Testis (tissue), 3 donors: Measurements from ENCODE around the gene MXRA5. TPM values are rescaled to one million over a fixed set of nuclear protein-coding genes. Genes with fewer than 3 reads are reported as not detected.
"Not testable (repeated sequence)": the region's sequence is repeated elsewhere in the genome, so short reads cannot be mapped to it uniquely, and the experiment has no call there.

ENCODE experiments used
- DNase-seq: peaks from one replicate; pipeline ENCODE4 v3.0.0-alpha.2; 2019
- H3K27ac ChIP-seq, 2 donors: fragments of 200-600 bp; sonication (generic); one replicate each; pipeline ENCODE4 v1.5.1; 2019
- H3K27me3 ChIP-seq: fragments of 200-600 bp; sonication (generic); one replicate; pipeline ENCODE4 v1.5.1; 2019
- H3K36me3 ChIP-seq: fragments of 200-600 bp; sonication (generic); one replicate; pipeline ENCODE4 v1.5.1; 2017; ENCODE audit warnings: low read depth; ENCODE audit errors: missing control alignments
- H3K4me1 ChIP-seq: fragments of 200-600 bp; sonication (generic); one replicate; pipeline ENCODE4 v1.5.1; 2019
- H3K4me3 ChIP-seq, 2 donors: fragments of 200-600 bp; sonication (generic); one replicate each; pipeline ENCODE4 v1.5.1; 2017 to 2019
- H3K9me3 ChIP-seq: fragments of 200-600 bp; sonication (generic); one replicate; pipeline ENCODE4 v1.5.1; 2017
- POLR2A ChIP-seq: fragments of 450-650 bp; IDR thresholded peaks from one replicate; pipeline ENCODE4 v1.6.1; 2017; ENCODE audit warnings: antibody characterized with exemption, mild to moderate bottlenecking, moderate library complexity
- WGBS, 2 donors: methylation state at CpG; one replicate each; pipeline ENCODE4 v1.1.5; 2018; 5-methylcytosine and 5-hydroxymethylcytosine counted together
- intact Hi-C: fragments of 100-400 bp; cut with DNase I; formaldehyde crosslinking; loops from one replicate; pipeline ENCODE4 v1.15.1; 2023; ENCODE audit warnings: low total_unique reads
- polyA plus RNA-seq: library from polyadenylated mRNA; stranded (reverse); fragments of 350-450 nt; fragmentation: Illumina TruSeq; extraction: RNeasy Lipid Tissue Mini Kit (QIAGEN cat#74804); gene quantifications from one replicate; pipeline ENCODE4 v1.2.3, GENCODE V29; 2014; ENCODE audit warnings: low read depth, low replicate concordance; ENCODE audit not compliant: insufficient read depth
- total RNA-seq, 2 donors: library from RNA; depleted of rRNA; stranded (reverse); fragments of >200 nt; gene quantifications; one replicate each; pipeline ENCODE4 v1.2.3, GENCODE V29; 2016
- TF ChIP-seq, protein P1 (sequence below), 3 experiments: fragments of 450-650 bp in 2 of 3; fragments of 200-600 bp in 1 of 3; sonication (generic) in 1 of 3; IDR thresholded peaks; one replicate each; pipeline ENCODE4 v1.5.1; 2016 to 2019; ENCODE audit warnings: antibody characterized with exemption in 3 of 3, mild to moderate bottlenecking in 2 of 3, moderate library complexity in 1 of 3

Gene MXRA5
- total and polyA plus RNA-seq, 3 donors from 2014 or later = 0.31 to 8.6 (median 0.68) TPM

DNA sequence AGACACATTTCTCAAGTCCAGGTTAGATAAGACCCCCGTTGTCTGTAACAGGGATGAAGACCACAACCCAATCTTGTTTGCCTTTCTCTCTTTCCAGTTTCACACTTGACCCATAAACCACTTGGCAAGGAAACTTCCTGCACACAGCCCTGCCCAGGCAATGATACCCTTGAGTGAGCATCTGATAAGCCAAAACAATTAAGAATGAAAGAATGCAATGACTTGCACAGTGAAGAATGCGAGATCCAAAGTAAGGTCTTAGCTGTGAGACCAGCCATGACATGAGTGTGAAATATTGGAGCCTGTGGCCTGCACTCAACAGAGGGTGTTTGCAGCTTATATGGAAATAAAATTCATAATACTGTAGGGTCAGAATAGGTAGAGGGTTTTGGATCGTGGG, 37.9 kb upstream of the MXRA5 start:
- no peaks in the 10 kb centered on the region for H3K27me3 ChIP-seq
- H3K4me1 ChIP-seq = no peaks in the 10 kb centered on the region
- H3K36me3 ChIP-seq = no peaks in the 10 kb centered on the region
- no peak overlapping the region for H3K4me3 ChIP-seq
- no peak for TF ChIP-seq POLR2A
- TF ChIP-seq, protein P1, sequence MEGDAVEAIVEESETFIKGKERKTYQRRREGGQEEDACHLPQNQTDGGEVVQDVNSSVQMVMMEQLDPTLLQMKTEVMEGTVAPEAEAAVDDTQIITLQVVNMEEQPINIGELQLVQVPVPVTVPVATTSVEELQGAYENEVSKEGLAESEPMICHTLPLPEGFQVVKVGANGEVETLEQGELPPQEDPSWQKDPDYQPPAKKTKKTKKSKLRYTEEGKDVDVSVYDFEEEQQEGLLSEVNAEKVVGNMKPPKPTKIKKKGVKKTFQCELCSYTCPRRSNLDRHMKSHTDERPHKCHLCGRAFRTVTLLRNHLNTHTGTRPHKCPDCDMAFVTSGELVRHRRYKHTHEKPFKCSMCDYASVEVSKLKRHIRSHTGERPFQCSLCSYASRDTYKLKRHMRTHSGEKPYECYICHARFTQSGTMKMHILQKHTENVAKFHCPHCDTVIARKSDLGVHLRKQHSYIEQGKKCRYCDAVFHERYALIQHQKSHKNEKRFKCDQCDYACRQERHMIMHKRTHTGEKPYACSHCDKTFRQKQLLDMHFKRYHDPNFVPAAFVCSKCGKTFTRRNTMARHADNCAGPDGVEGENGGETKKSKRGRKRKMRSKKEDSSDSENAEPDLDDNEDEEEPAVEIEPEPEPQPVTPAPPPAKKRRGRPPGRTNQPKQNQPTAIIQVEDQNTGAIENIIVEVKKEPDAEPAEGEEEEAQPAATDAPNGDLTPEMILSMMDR (IDR thresholded peaks at IDR 0.05) = no peak
- WGBS, 2 donors = 63 to 77% methylated on average over 3 of the region's 3 CpGs
- H3K9me3 ChIP-seq = no peaks in the 10 kb centered on the region
- intact Hi-C loops = no loop called here
- no peak overlapping the region for H3K27ac ChIP-seq
- DNase-seq = no peak

DNA sequence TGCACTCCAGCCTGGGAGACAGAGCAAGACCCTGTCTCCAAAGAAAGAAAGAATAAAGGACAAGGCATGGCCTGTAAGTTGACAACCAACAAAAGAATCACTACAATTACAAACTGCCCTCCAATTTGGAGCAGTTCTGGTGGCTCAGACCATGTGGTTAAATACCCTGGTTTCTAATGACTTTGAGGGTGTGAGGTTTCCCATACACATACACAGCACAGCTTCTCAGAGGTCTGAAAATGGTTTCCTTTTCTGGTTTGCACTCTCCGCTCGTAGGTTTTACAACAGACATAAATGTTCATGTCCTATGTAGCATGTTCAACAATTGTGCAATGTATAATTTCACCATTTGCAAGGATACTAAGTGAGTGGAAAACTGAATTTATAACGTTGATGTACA, 34.2 kb upstream of the MXRA5 start:
- no peak for TF ChIP-seq POLR2A
- TF ChIP-seq, protein P1 (IDR thresholded peaks at IDR 0.05) = no peak
- 58 to 98% methylated on average over 3 of the region's 3 CpGs for WGBS, 2 donors
- intact Hi-C loops = no loop called here
- Histone ChIP-seq H3K27ac (no peak overlapping the region), H3K27me3 (no peaks in the 10 kb centered on the region), H3K4me3 (no peak overlapping the region), H3K36me3 (no peaks in the 10 kb centered on the region), H3K4me1 (no peaks in the 10 kb centered on the region), H3K9me3 (no peaks in the 10 kb centered on the region)
- no peak for DNase-seq

DNA sequence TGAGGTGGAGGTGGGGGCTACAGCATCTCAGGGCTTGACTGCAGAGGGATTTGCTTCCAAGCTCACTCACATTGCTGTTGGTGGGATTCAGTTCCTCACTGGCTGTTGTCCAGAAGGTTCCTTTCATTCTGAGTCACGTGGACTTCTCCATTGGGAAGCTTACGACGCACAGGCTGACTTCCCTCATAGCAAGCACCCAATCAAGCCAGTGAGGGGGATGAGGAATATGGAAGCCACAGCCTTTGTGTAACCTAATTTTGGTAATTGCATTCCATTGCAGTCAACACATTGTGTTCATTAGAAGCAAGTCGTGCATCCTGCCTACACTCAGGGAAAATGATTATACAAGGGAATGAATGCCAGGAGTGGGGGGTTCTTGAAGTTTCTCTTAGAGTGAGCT, 32.7 kb upstream of the MXRA5 start:
- no peak for DNase-seq
- Histone ChIP-seq H3K27me3 (no peaks in the 10 kb centered on the region), H3K4me1 (no peaks in the 10 kb centered on the region), H3K27ac (no peak overlapping the region), H3K36me3 (no peaks in the 10 kb centered on the region), H3K9me3 (no peaks in the 10 kb centered on the region), H3K4me3 (no peak overlapping the region)
- intact Hi-C loops = no loop called here
- WGBS, 2 donors = 60 to 63% methylated on average over 2 to 4 of the region's 4 CpGs
- no peak for TF ChIP-seq POLR2A
- TF ChIP-seq, protein P1 (IDR thresholded peaks at IDR 0.05) = no peak

DNA sequence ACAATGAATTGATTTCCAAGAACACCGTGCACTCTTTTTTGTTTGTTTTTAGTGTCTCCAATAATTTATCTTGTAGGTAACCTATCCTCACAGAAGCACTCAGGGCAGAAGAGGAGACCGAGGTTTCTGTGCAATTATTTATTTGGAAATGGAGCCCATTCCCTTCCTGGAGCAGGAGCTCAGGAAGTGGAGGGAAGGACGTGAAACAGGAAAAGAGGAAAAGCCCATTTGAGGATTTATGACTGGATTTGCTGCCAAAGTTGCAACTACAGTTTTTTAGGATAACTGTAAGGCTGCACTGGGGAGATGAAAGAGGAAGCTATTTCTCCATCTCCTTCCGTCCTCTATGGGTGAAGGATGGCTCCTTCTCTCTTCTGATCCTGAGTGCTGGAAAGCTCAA, 31.7 kb upstream of the MXRA5 start:
- no peak for DNase-seq
- Histone ChIP-seq H3K9me3 (no peaks in the 10 kb centered on the region), H3K36me3 (no peaks in the 10 kb centered on the region), H3K27me3 (no peaks in the 10 kb centered on the region), H3K27ac (no peak overlapping the region), H3K4me3 (no peak overlapping the region), H3K4me1 (no peaks in the 10 kb centered on the region)
- intact Hi-C loops = no loop called here
- no peak for TF ChIP-seq POLR2A
- TF ChIP-seq, protein P1 (IDR thresholded peaks at IDR 0.05) = no peak
- 13 to 21% methylated on average over 4 of the region's 4 CpGs for WGBS, 2 donors

DNA sequence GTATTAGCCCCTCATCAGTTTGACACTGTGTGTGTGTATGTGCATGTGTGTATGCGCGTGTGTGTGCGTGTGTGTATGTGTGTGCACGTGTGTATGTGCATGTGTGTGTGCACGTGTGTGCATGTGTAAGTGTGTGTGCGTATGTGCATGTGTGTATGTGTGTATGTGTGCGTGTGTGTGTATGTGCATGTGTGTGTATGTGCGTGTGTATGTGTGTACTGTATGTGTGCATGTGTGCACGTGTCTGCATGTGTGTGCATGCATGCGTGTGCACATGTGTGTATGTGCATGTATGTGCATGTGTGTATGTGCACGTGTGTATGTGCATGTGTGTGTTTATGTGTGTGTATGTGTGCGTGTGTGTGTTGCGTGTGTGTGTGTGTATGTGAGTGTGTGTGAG, 31.1 kb upstream of the MXRA5 start:
- WGBS, 2 donors = 68 to 77% methylated on average over 11 to 12 of the region's 13 CpGs
- no peak for DNase-seq
- no peaks in the 10 kb centered on the region for H3K27me3 ChIP-seq

DNA sequence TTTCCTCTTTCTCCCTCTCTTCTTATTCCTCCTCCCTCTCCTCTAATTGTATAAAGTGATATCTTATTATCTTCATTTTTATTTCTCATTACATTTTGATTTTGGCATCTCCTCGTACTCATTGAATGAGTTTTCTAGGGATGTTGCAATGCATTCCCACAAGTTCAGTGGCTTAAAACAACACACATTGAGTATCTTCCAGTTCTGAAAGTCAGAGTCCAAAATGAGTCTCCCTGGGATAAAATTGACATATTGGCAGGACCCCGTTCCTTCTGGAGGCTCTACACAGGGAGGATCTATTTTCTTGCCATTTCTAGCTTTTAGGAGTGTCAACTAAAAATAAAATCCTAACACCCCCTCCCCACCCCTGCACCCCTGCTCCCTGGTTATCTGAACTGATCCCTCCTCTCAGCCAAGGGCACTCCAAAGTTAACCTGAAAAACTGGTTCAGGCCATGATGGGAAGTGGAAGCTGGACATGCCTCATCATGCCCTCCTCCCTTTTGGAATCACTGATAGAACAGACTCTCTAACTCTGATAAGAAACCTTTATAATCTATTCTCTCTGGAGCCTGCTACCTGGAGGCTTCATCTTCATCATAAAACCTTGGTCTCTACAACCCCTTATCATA, 29.5 kb upstream of the MXRA5 start:
- H3K36me3 ChIP-seq, DNase-seq, H3K4me3 ChIP-seq, H3K9me3 ChIP-seq, H3K4me1 ChIP-seq, H3K27me3 ChIP-seq, intact Hi-C loops, H3K27ac ChIP-seq: not testable (repeated sequence)
- WGBS, 2 donors = 29 to 60% methylated on average over 2 of the region's 2 CpGs

More for the DNA sequence above, 31.1 kb upstream of the MXRA5 start:
- intact Hi-C loops = no loop called here
- no peaks in the 10 kb centered on the region for H3K36me3 ChIP-seq
- TF ChIP-seq, protein P1 (IDR thresholded peaks at IDR 0.05) = no peak
- no peak for TF ChIP-seq POLR2A
- H3K27ac ChIP-seq = no peak overlapping the region
- no peaks in the 10 kb centered on the region for H3K9me3 ChIP-seq
- no peaks in the 10 kb centered on the region for H3K4me1 ChIP-seq
- H3K4me3 ChIP-seq = no peak overlapping the region
